HL-60 (cell line): Measurements from ENCODE around the gene PIP4K2A.

Source experiments
- GABPA ChIP-seq: IDR thresholded peaks from 2 replicates; pipeline ENCODE4 v1.6.1; 2012; ENCODE audit warnings: low read depth
- TF ChIP-seq, protein P1 (sequence below): IDR thresholded peaks from 2 replicates; pipeline ENCODE4 v1.6.1; 2012; ENCODE audit warnings: low read depth; ENCODE audit not compliant: insufficient replicate concordance
- TF ChIP-seq, protein P2 (sequence below): IDR thresholded peaks from one replicate; pipeline ENCODE4 v1.5.1; 2011; ENCODE audit warnings: low read length, control low read depth, inconsistent platforms; ENCODE audit not compliant: insufficient read depth

DNA sequence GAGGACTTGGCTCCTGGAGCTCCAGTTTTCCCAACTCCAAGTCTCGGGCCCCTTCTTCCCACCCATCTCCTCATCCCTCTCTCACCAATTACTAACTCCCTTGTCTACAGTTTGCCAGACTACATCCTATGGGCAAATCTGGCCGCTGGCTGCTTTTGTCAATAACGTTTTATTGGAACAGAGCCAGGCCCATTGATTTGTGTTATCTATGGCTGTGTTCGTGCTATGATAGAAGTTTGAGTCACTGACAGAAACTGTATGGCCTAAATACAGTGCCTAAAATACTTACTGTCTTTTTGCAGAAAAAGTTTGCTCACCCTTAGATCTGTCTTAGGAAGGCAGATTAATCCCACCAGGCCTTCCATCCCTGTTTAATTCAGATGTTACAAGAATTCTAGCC, 71.3 kb downstream of the PIP4K2A start:
- TF ChIP-seq, protein P1, sequence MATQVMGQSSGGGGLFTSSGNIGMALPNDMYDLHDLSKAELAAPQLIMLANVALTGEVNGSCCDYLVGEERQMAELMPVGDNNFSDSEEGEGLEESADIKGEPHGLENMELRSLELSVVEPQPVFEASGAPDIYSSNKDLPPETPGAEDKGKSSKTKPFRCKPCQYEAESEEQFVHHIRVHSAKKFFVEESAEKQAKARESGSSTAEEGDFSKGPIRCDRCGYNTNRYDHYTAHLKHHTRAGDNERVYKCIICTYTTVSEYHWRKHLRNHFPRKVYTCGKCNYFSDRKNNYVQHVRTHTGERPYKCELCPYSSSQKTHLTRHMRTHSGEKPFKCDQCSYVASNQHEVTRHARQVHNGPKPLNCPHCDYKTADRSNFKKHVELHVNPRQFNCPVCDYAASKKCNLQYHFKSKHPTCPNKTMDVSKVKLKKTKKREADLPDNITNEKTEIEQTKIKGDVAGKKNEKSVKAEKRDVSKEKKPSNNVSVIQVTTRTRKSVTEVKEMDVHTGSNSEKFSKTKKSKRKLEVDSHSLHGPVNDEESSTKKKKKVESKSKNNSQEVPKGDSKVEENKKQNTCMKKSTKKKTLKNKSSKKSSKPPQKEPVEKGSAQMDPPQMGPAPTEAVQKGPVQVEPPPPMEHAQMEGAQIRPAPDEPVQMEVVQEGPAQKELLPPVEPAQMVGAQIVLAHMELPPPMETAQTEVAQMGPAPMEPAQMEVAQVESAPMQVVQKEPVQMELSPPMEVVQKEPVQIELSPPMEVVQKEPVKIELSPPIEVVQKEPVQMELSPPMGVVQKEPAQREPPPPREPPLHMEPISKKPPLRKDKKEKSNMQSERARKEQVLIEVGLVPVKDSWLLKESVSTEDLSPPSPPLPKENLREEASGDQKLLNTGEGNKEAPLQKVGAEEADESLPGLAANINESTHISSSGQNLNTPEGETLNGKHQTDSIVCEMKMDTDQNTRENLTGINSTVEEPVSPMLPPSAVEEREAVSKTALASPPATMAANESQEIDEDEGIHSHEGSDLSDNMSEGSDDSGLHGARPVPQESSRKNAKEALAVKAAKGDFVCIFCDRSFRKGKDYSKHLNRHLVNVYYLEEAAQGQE = no peak
- TF ChIP-seq, protein P2, sequence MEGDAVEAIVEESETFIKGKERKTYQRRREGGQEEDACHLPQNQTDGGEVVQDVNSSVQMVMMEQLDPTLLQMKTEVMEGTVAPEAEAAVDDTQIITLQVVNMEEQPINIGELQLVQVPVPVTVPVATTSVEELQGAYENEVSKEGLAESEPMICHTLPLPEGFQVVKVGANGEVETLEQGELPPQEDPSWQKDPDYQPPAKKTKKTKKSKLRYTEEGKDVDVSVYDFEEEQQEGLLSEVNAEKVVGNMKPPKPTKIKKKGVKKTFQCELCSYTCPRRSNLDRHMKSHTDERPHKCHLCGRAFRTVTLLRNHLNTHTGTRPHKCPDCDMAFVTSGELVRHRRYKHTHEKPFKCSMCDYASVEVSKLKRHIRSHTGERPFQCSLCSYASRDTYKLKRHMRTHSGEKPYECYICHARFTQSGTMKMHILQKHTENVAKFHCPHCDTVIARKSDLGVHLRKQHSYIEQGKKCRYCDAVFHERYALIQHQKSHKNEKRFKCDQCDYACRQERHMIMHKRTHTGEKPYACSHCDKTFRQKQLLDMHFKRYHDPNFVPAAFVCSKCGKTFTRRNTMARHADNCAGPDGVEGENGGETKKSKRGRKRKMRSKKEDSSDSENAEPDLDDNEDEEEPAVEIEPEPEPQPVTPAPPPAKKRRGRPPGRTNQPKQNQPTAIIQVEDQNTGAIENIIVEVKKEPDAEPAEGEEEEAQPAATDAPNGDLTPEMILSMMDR = no peak
- TF ChIP-seq GABPA = no peak
